GM23338 (cell line): ENCODE data around the gene AQP1. TPM values are rescaled to one million over a fixed set of nuclear protein-coding genes. Genes with fewer than 3 reads are reported as not detected.

Experiments
- ATAC-seq: fragments of 200-7000 bp; cut with Tn5 transposase; 3 replicates; pipeline ENCODE4 v1.9.1; 2020
- DNase-seq: peaks from one replicate; pipeline ENCODE4 v3.0.0-alpha.2; 2015; ENCODE audit warnings: low spot score
- H2AFZ ChIP-seq: fragments of 200-600 bp; sonication (generic); 2 replicates; pipeline ENCODE4 v1.8.0; 2016; ENCODE audit warnings: antibody characterized with exemption, mild to moderate bottlenecking, moderate library complexity
- H3F3A ChIP-seq: fragments of 200-600 bp; sonication (generic); replicated peaks from 2 replicates; pipeline ENCODE4 v1.8.0; 2017; ENCODE audit warnings: antibody characterized with exemption, mixed run types, low read depth
- H3K27ac ChIP-seq: fragments of 200-600 bp; sonication (generic); 2 replicates; pipeline ENCODE4 v1.6.1; 2016; ENCODE audit warnings: low read depth
- H3K27me3 ChIP-seq: fragments of 200-600 bp; sonication (generic); 2 replicates; pipeline ENCODE4 v1.8.0; 2016; ENCODE audit warnings: mild to moderate bottlenecking, mixed run types, moderate library complexity; ENCODE audit not compliant: insufficient read depth
- H3K36me3 ChIP-seq: fragments of 200-600 bp; sonication (generic); 2 replicates; pipeline ENCODE4 v1.8.0; 2016; ENCODE audit warnings: mild to moderate bottlenecking; ENCODE audit not compliant: insufficient read depth
- H3K4me1 ChIP-seq: fragments of 200-600 bp; sonication (generic); 2 replicates; pipeline ENCODE4 v1.8.0; 2016; ENCODE audit warnings: mild to moderate bottlenecking, moderate library complexity; ENCODE audit not compliant: insufficient read depth
- H3K4me2 ChIP-seq: fragments of 200-600 bp; sonication (generic); 2 replicates; pipeline ENCODE4 v1.7.1; 2017; ENCODE audit warnings: mixed run types
- H3K4me3 ChIP-seq: fragments of 200-600 bp; sonication (generic); 2 replicates; pipeline ENCODE4 v1.6.1; 2016; ENCODE audit warnings: mixed run types
- H3K79me2 ChIP-seq: fragments of 200-600 bp; sonication (generic); replicated peaks from 2 replicates; pipeline ENCODE4 v1.8.0; 2017; ENCODE audit warnings: mild to moderate bottlenecking; ENCODE audit not compliant: insufficient read depth
- H3K9me2 ChIP-seq: fragments of 200-600 bp; sonication (generic); 2 replicates; pipeline ENCODE4 v1.8.0; 2017; ENCODE audit not compliant: insufficient read depth
- H4K20me1 ChIP-seq: fragments of 200-600 bp; sonication (generic); replicated peaks from 2 replicates; pipeline ENCODE4 v1.8.0; 2017; ENCODE audit warnings: mild to moderate bottlenecking; ENCODE audit not compliant: insufficient read depth
- H3K27ac Mint-ChIP-seq: 2 replicates; pipeline ENCODE4 v1.8.0; 2020; ENCODE audit warnings: inconsistent platforms, mild to moderate bottlenecking, moderate library complexity, mixed read lengths
- H3K27me3 Mint-ChIP-seq: 3 replicates; pipeline ENCODE4 v1.8.0; 2022; ENCODE audit warnings: low read depth, mild to moderate bottlenecking, moderate library complexity, mixed read lengths, inconsistent platforms; ENCODE audit not compliant: insufficient read depth, poor library complexity
- H3K36me3 Mint-ChIP-seq: 3 replicates; pipeline ENCODE4 v1.8.0; 2021; ENCODE audit warnings: low read depth, mild to moderate bottlenecking, inconsistent platforms, moderate library complexity, mixed read lengths
- H3K4me1 Mint-ChIP-seq: 3 replicates; pipeline ENCODE4 v1.8.0; 2020; ENCODE audit warnings: mild to moderate bottlenecking, inconsistent platforms, mixed read lengths
- H3K4me3 Mint-ChIP-seq: 3 replicates; pipeline ENCODE4 v1.8.0; 2021; ENCODE audit warnings: moderate library complexity, mild to moderate bottlenecking, inconsistent platforms, mixed read lengths
- H3K9me3 Mint-ChIP-seq: 3 replicates; pipeline ENCODE4 v1.8.0; 2020; ENCODE audit warnings: moderate library complexity, mild to moderate bottlenecking, inconsistent platforms, mixed read lengths
- CREB1 ChIP-seq: fragments of 250-450 bp; sonication (Bioruptor Pico); IDR thresholded peaks from 2 replicates; pipeline ENCODE4 v1.5.0; 2020; ENCODE audit warnings: low read depth, mild to moderate bottlenecking, moderate library complexity
- CTCF ChIP-seq, 2 experiments: fragments of 200-600 bp in 1 of 2; sonication (generic) in 1 of 2; conservative IDR thresholded peaks; 2 replicates each; pipeline versions ENCODE4 v1.5.1 to v1.6.1; 2016 to 2017; ENCODE audit warnings: antibody characterized with exemption in 2 of 2, low read depth in 2 of 2, mild to moderate bottlenecking in 2 of 2, moderate library complexity in 1 of 2
- EZH2phosphoT487 ChIP-seq: fragments of 200-600 bp; sonication (generic); IDR thresholded peaks from one replicate; pipeline ENCODE4 v1.8.1; 2018; ENCODE audit warnings: antibody characterized with exemption; ENCODE audit not compliant: unreplicated experiment
- NANOG ChIP-seq: IDR thresholded peaks from 2 replicates; pipeline ENCODE4 v1.6.1; 2016; ENCODE audit warnings: antibody characterized with exemption, borderline replicate concordance
- POLR2AphosphoS5 ChIP-seq: IDR thresholded peaks from 2 replicates; pipeline ENCODE4 v1.6.1; 2016; ENCODE audit warnings: antibody characterized with exemption, low read depth
- REST ChIP-seq: IDR thresholded peaks from one replicate; pipeline ENCODE4 v1.6.1; 2018; ENCODE audit warnings: antibody characterized with exemption; ENCODE audit not compliant: unreplicated experiment
- STAT1 ChIP-seq: IDR thresholded peaks from one replicate; pipeline ENCODE4 v1.6.1; 2016; ENCODE audit warnings: antibody characterized with exemption; ENCODE audit not compliant: unreplicated experiment
- ZNF331 ChIP-seq: fragments of 250-450 bp; sonication (Bioruptor Pico); IDR thresholded peaks from 2 replicates; pipeline ENCODE4 v1.5.0; 2020; ENCODE audit warnings: low read depth, mild to moderate bottlenecking, moderate library complexity
- ZNF462 ChIP-seq: fragments of 250-450 bp; sonication (Bioruptor Pico); IDR thresholded peaks from 2 replicates; pipeline ENCODE4 v1.5.0; 2020; ENCODE audit warnings: mild to moderate bottlenecking, moderate library complexity
- polyA plus RNA-seq: library from polyadenylated mRNA; unstranded; fragments of >200 nt; fragmentation: Nextera tagmentation; extraction: Ambion mirVana; gene quantifications from 2 replicates; pipeline ENCODE4 v1.2.1, GENCODE V29; 2016
- total RNA-seq: library from RNA; depleted of rRNA; stranded (reverse); fragments of >200 nt; shearing (Covaris generic); gene quantifications from 2 replicates; pipeline ENCODE4 v1.2.3, GENCODE V29; 2014

AQP1 gene
- total and polyA plus RNA-seq, 2 experiments from 2014 or later = 0.28 TPM; not detected in 1

- TF ChIP-seq ZNF462 (no peak), REST (no peak), NANOG (no peak), POLR2AphosphoS5 (no peak)
Measured at GRCh38 chr7:30929686-30930085, 18.0 kb downstream of the AQP1 start (continued).

GRCh38 chr7:30930621-30931020, 19.0 kb downstream of the AQP1 start:
- Mint-ChIP-seq H3K9me3 (no peaks in the 10 kb centered on the region), H3K27ac (no peak overlapping the region), H3K4me3 (no peak overlapping the region), H3K27me3 (peaks cover 10% of the 10 kb centered on the region), H3K4me1 (peaks cover 7% of the 10 kb centered on the region; the same call in 2 of the 3 replicates), H3K36me3 (no peaks in the 10 kb centered on the region)
- H3K79me2 ChIP-seq = no peaks in the 10 kb centered on the region
- ATAC-seq = no peak
- no peaks in the 10 kb centered on the region for H3F3A ChIP-seq
- H3K4me3 ChIP-seq = no peak overlapping the region
- TF ChIP-seq POLR2AphosphoS5 (no peak), ZNF331 (CRISPR knock-in tag) (no peak), CREB1 (no peak), CTCF (conservative IDR thresholded peaks at IDR 0.05; ENCODE audit: low read depth in 2 of 2) (no peak), STAT1 (no peak), EZH2phosphoT487 (no peak)
- H3K4me2 ChIP-seq = no peak overlapping the region
- 0 out of 2 replicates have a peak, but pooled peaks cover 6% of the 10 kb centered on the region for H3K4me1 ChIP-seq
- H3K27me3 ChIP-seq = no peaks in the 10 kb centered on the region
- H3K36me3 ChIP-seq = no peaks in the 10 kb centered on the region
- peaks cover 6% of the 10 kb centered on the region; the same call in 1 of the 2 replicates for H3K9me2 ChIP-seq
- no peak overlapping the region for H2AFZ ChIP-seq
- H3K27ac ChIP-seq = no peak overlapping the region
- H4K20me1 ChIP-seq = no peaks in the 10 kb centered on the region
- no peak for DNase-seq
